IMR-90 (cell line): ENCODE data around the gene OTOGL. TPM values are rescaled to one million over a fixed set of nuclear protein-coding genes. Genes with fewer than 3 reads are reported as not detected.

Experiments
- ATAC-seq: fragments of 200-7000 bp; cut with Tn5 transposase; 2 replicates; pipeline ENCODE4 v1.9.1; 2020; ENCODE audit warnings: low read depth, mild to moderate bottlenecking, moderate library complexity
- BruUV-seq: library from RNA; stranded (reverse); fragments of 400-500 nt; replicated peaks from 2 replicates; lab custom pipeline; 2021; lab: Mats Ljungman, UMichigan
- CTCF ChIA-PET: fragments of 300-600 bp; formaldehyde crosslinking; extraction: SDS; loops from one replicate; lab custom pipeline; 2021; ENCODE audit warnings: antibody characterized with exemption; lab: Yijun Ruan, JAX
- POLR2A ChIA-PET: fragments of 300-600 bp; sonication (Branson Sonifier 250); formaldehyde crosslinking; loops from one replicate; lab custom pipeline; 2022; ENCODE audit warnings: antibody characterized with exemption; ENCODE audit not compliant: unreplicated experiment; lab: Charles Lee
- DNase-seq: peaks from one replicate; pipeline ENCODE4 v3.0.0; 2013
- H2AFZ ChIP-seq: replicated peaks from 2 replicates; pipeline ENCODE3; 2013; ENCODE audit warnings: low read length, mild to moderate bottlenecking; ENCODE audit not compliant: poor library complexity
- H2AK5ac ChIP-seq: 2 replicates; pipeline ENCODE4 v1.6.1; 2013; ENCODE audit warnings: low read depth, low read length, inconsistent platforms
- H2AK9ac ChIP-seq: replicated peaks from 2 replicates; pipeline ENCODE3; 2013; ENCODE audit warnings: mild to moderate bottlenecking, low read depth, low read length, moderate library complexity; ENCODE audit not compliant: poor library complexity
- H2BK120ac ChIP-seq: 2 replicates; pipeline ENCODE4 v1.6.1; 2013; ENCODE audit warnings: low read depth, low read length, inconsistent platforms
- H2BK15ac ChIP-seq: 3 replicates; pipeline ENCODE4 v1.6.1; 2013; ENCODE audit warnings: low read depth, low read length, inconsistent platforms
- H2BK20ac ChIP-seq: 2 replicates; pipeline ENCODE4 v1.6.1; 2013; ENCODE audit warnings: low read depth, mild to moderate bottlenecking, inconsistent platforms, low read length, moderate library complexity
- H2BK5ac ChIP-seq: 2 replicates; pipeline ENCODE4 v1.6.1; 2013; ENCODE audit warnings: mild to moderate bottlenecking, low read depth, low read length, inconsistent platforms; ENCODE audit not compliant: poor library complexity, severe bottlenecking
- H3K14ac ChIP-seq: replicated peaks from 2 replicates; pipeline ENCODE4 v1.6.1; 2013; ENCODE audit warnings: low read depth, low read length, inconsistent platforms
- H3K18ac ChIP-seq: 2 replicates; pipeline ENCODE4 v1.6.1; 2013; ENCODE audit warnings: low read depth, low read length, control low read depth
- H3K23ac ChIP-seq: 2 replicates; pipeline ENCODE4 v1.6.1; 2013; ENCODE audit warnings: low read depth, low read length, inconsistent platforms
- H3K27ac ChIP-seq: 2 replicates; pipeline ENCODE4 v1.5.1; 2013; ENCODE audit warnings: mild to moderate bottlenecking, control low read depth, low read length; ENCODE audit not compliant: insufficient read depth
- H3K27me3 ChIP-seq: 2 replicates; pipeline ENCODE4 v1.6.1; 2013; ENCODE audit warnings: low read length; ENCODE audit not compliant: control insufficient read depth, insufficient read depth
- H3K36me3 ChIP-seq: 2 replicates; pipeline ENCODE4 v1.6.1; 2013; ENCODE audit warnings: low read length, mixed read lengths; ENCODE audit not compliant: control insufficient read depth, insufficient read depth
- H3K4ac ChIP-seq: 2 replicates; pipeline ENCODE4 v1.6.1; 2013; ENCODE audit warnings: low read depth, low read length, inconsistent platforms
- H3K4me1 ChIP-seq: 2 replicates; pipeline ENCODE4 v1.6.1; 2013; ENCODE audit warnings: low read length, mixed read lengths; ENCODE audit not compliant: control insufficient read depth, insufficient read depth
- H3K4me2 ChIP-seq: 2 replicates; pipeline ENCODE4 v1.6.1; 2013; ENCODE audit warnings: low read depth, mild to moderate bottlenecking, control low read depth, low read length, moderate library complexity
- H3K4me3 ChIP-seq: 2 replicates; pipeline ENCODE4 v1.5.1; 2013; ENCODE audit warnings: low read depth, mild to moderate bottlenecking, control low read depth, low read length, moderate library complexity; ENCODE audit not compliant: insufficient read depth
- H3K56ac ChIP-seq: 2 replicates; pipeline ENCODE4 v1.6.1; 2013; ENCODE audit warnings: low read length, inconsistent platforms; ENCODE audit not compliant: insufficient read depth; ENCODE audit errors: extremely low read depth
- H3K79me1 ChIP-seq, 2 experiments: 2 replicates each; pipeline ENCODE4 v1.6.1; 2013; ENCODE audit warnings: low read length in 2 of 2, inconsistent platforms in 1 of 2, low read depth in 1 of 2
- H3K9ac ChIP-seq: 2 replicates; pipeline ENCODE4 v1.6.1; 2013; ENCODE audit warnings: low read depth, low read length, control low read depth
- H3K9me1 ChIP-seq: 2 replicates; pipeline ENCODE4 v1.6.1; 2013; ENCODE audit warnings: low read length, inconsistent platforms; ENCODE audit not compliant: insufficient read depth
- H3K9me3 ChIP-seq: 2 replicates; pipeline ENCODE4 v1.6.1; 2013; ENCODE audit warnings: low read length; ENCODE audit not compliant: control insufficient read depth, insufficient read depth
- H4K20me1 ChIP-seq: 2 replicates; pipeline ENCODE4 v1.6.1; 2013; ENCODE audit warnings: low read length, inconsistent platforms; ENCODE audit not compliant: insufficient read depth
- H4K5ac ChIP-seq: 2 replicates; pipeline ENCODE4 v1.6.1; 2013; ENCODE audit warnings: mild to moderate bottlenecking, low read depth, low read length, control low read depth
- H4K8ac ChIP-seq, 2 experiments: 2 replicates each; pipeline ENCODE4 v1.6.1; 2013; ENCODE audit warnings: low read depth in 2 of 2, low read length in 2 of 2, control low read depth in 1 of 2, inconsistent platforms in 1 of 2
- H4K91ac ChIP-seq: 2 replicates; pipeline ENCODE4 v1.6.1; 2013; ENCODE audit warnings: low read depth, low read length, inconsistent platforms; ENCODE audit not compliant: insufficient read depth
- BHLHE40 ChIP-seq: fragments of 150-350 bp; IDR thresholded peaks from 2 replicates; pipeline ENCODE4 v1.6.1; 2016; ENCODE audit warnings: mild to moderate bottlenecking, low read depth, low read length
- CEBPB ChIP-seq: IDR thresholded peaks from 2 replicates; pipeline ENCODE4 v1.6.1; 2012; ENCODE audit warnings: low read depth, low read length, improper control_type of control experiment
- CHD1 ChIP-seq: IDR thresholded peaks from 2 replicates; pipeline ENCODE4 v1.6.1; 2012; ENCODE audit warnings: low read depth, low read length, improper control_type of control experiment
- FOS ChIP-seq: fragments of 150-350 bp; IDR thresholded peaks from 2 replicates; pipeline ENCODE4 v1.6.1; 2016; ENCODE audit warnings: low read depth, low read length
- MAFK ChIP-seq: IDR thresholded peaks from 2 replicates; pipeline ENCODE4 v1.6.1; 2012; ENCODE audit warnings: low read depth, low read length, improper control_type of control experiment
- MXI1 ChIP-seq: IDR thresholded peaks from 2 replicates; pipeline ENCODE4 v1.6.1; 2012; ENCODE audit warnings: low read depth, mild to moderate bottlenecking, low read length, moderate library complexity, borderline replicate concordance
- NFE2L2 ChIP-seq: fragments of 150-350 bp; IDR thresholded peaks from 2 replicates; pipeline ENCODE4 v1.6.1; 2016; ENCODE audit warnings: low read depth, mild to moderate bottlenecking, low read length
- POLR2A ChIP-seq: IDR thresholded peaks from 2 replicates; pipeline ENCODE4 v1.6.1; 2012; ENCODE audit warnings: mild to moderate bottlenecking, low read depth, low read length
- RCOR1 ChIP-seq: IDR thresholded peaks from 2 replicates; pipeline ENCODE4 v1.6.1; 2012; ENCODE audit warnings: mild to moderate bottlenecking, low read length, improper control_type of control experiment; ENCODE audit not compliant: insufficient replicate concordance
- WGBS, 2 experiments: methylation state at CpG; one replicate each; pipeline versions ENCODE4 v1.1.5 to v1.1.7; 2013; ENCODE audit warnings: missing lambda C conversion rate in 2 of 2; ENCODE audit not compliant: insufficient read length in 1 of 2; ENCODE audit errors: extremely low coverage in 2 of 2; 5-methylcytosine and 5-hydroxymethylcytosine counted together
- dilution Hi-C: fragments of 300-500 bp; cut with HindIII; formaldehyde crosslinking; loops from one replicate; pipeline ENCODE4 v1.14.3; 2018; ENCODE audit warnings: low sequenced_read_pairs; ENCODE audit not compliant: unreplicated experiment
- in situ Hi-C: fragments of 300-500 bp; cut with MboI; formaldehyde crosslinking; loops from 3 replicates; pipeline ENCODE4 v1.14.3; 2019; ENCODE audit warnings: low sequenced_read_pairs, inconsistent platforms, mixed read lengths
- intact Hi-C: fragments of 100-400 bp; cut with micrococcal nuclease; formaldehyde crosslinking; loops from 2 replicates; pipeline ENCODE4 v1.10.0; 2022
- polyA plus RNA-seq, 3 experiments: library from polyadenylated mRNA; depleted of rRNA; stranded (reverse); fragments of >200 nt; gene quantifications; 2 replicates each; pipeline ENCODE4 v1.2.3, GENCODE V29; 2012; ENCODE audit warnings: low replicate concordance in 1 of 3
- total RNA-seq: library from RNA; depleted of rRNA; stranded (reverse); fragments of >200 nt; gene quantifications from 2 replicates; pipeline ENCODE4 v1.2.3, GENCODE V29; 2012
- TF ChIP-seq, protein P1 (sequence below): conservative IDR thresholded peaks from 2 replicates; pipeline ENCODE4 v1.5.1; 2012; ENCODE audit warnings: mild to moderate bottlenecking, low read depth, low read length, improper control_type of control experiment
- TF ChIP-seq, protein P2 (sequence below): fragments of 150-350 bp; IDR thresholded peaks from 2 replicates; pipeline ENCODE4 v1.6.1; 2017; ENCODE audit warnings: mild to moderate bottlenecking, antibody characterized with exemption, low read length, low read depth

Gene OTOGL
- total and polyA plus RNA-seq, 2 of the 4 experiments (the other 2 are of a cell fraction) = 0.10 to 0.18 TPM

DNA sequence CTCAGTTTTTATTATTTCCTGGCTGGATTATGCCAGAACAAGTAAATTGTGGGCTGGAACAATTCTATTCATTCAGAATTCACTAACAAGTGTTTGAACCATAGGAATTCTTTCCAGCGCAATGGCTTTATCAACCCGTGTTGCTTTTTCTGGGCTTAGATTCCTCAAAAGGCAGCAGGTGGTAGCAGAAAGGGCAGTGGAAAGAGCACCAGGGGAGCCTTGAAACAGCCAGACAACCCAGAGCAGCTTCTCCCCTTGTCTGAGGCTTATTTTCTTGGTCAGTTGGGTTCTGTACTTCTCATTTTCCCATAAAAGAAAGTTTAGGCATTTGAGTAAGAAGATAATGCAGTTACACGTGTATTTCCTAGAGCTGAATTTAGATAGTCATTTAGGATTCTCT, 130.7 kb downstream of the OTOGL start:
- Histone ChIP-seq H2AK5ac (no peak overlapping the region), H4K5ac (no peak overlapping the region), H2BK5ac (no peak overlapping the region), H2BK120ac (no peak overlapping the region), H3K23ac (no peak overlapping the region), H3K4me3 (no peak overlapping the region), H3K9me3 (no peaks in the 10 kb centered on the region), H3K9me1 (no peaks in the 10 kb centered on the region; the same call in 1 of the 2 replicates), H2BK15ac (no peak overlapping the region), H3K27me3 (no peaks in the 10 kb centered on the region), H2AK9ac (no peak overlapping the region), H2AFZ (no peak overlapping the region), H3K14ac (no peak overlapping the region), H3K4ac (no peak overlapping the region), H2BK20ac (no peak overlapping the region), H3K4me1 (no peaks in the 10 kb centered on the region), H4K20me1 (no peaks in the 10 kb centered on the region), H3K4me2 (no peak overlapping the region), H4K8ac (no peak overlapping the region), H3K9ac (no peak overlapping the region), H3K79me1 (no peaks in the 10 kb centered on the region), H3K56ac (no peak overlapping the region), H4K91ac (no peak overlapping the region), H3K27ac (no peak overlapping the region), H3K36me3 (no peaks in the 10 kb centered on the region), H3K18ac (no peak overlapping the region)
- ATAC-seq = no peak
- intact Hi-C loops = no loop called here
- POLR2A ChIA-PET = no interaction called here
- WGBS, 2 experiments = no CpG with 5 or more reads among the region's 3 CpGs
- TF ChIP-seq CEBPB (no peak), BHLHE40 (no peak), MXI1 (no peak), CHD1 (no peak), FOS (no peak), MAFK (no peak), NFE2L2 (no peak), POLR2A (no peak), RCOR1 (no peak)
- TF ChIP-seq, protein P1, sequence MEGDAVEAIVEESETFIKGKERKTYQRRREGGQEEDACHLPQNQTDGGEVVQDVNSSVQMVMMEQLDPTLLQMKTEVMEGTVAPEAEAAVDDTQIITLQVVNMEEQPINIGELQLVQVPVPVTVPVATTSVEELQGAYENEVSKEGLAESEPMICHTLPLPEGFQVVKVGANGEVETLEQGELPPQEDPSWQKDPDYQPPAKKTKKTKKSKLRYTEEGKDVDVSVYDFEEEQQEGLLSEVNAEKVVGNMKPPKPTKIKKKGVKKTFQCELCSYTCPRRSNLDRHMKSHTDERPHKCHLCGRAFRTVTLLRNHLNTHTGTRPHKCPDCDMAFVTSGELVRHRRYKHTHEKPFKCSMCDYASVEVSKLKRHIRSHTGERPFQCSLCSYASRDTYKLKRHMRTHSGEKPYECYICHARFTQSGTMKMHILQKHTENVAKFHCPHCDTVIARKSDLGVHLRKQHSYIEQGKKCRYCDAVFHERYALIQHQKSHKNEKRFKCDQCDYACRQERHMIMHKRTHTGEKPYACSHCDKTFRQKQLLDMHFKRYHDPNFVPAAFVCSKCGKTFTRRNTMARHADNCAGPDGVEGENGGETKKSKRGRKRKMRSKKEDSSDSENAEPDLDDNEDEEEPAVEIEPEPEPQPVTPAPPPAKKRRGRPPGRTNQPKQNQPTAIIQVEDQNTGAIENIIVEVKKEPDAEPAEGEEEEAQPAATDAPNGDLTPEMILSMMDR = no peak
- TF ChIP-seq, protein P2, sequence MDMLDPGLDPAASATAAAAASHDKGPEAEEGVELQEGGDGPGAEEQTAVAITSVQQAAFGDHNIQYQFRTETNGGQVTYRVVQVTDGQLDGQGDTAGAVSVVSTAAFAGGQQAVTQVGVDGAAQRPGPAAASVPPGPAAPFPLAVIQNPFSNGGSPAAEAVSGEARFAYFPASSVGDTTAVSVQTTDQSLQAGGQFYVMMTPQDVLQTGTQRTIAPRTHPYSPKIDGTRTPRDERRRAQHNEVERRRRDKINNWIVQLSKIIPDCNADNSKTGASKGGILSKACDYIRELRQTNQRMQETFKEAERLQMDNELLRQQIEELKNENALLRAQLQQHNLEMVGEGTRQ = no peak
- no TSS peak for BruUV-seq
- DNase-seq = no peak
- CTCF ChIA-PET = no interaction called here
- dilution Hi-C loops = no loop called here
- in situ Hi-C loops = no loop called here
